ENCODE data around the gene HSD17B14.
"Not testable (repeated sequence)": the region's sequence is repeated elsewhere in the genome, so short reads cannot be mapped to it uniquely, and the experiment has no call there.

The HSD17B14 gene

DNA sequence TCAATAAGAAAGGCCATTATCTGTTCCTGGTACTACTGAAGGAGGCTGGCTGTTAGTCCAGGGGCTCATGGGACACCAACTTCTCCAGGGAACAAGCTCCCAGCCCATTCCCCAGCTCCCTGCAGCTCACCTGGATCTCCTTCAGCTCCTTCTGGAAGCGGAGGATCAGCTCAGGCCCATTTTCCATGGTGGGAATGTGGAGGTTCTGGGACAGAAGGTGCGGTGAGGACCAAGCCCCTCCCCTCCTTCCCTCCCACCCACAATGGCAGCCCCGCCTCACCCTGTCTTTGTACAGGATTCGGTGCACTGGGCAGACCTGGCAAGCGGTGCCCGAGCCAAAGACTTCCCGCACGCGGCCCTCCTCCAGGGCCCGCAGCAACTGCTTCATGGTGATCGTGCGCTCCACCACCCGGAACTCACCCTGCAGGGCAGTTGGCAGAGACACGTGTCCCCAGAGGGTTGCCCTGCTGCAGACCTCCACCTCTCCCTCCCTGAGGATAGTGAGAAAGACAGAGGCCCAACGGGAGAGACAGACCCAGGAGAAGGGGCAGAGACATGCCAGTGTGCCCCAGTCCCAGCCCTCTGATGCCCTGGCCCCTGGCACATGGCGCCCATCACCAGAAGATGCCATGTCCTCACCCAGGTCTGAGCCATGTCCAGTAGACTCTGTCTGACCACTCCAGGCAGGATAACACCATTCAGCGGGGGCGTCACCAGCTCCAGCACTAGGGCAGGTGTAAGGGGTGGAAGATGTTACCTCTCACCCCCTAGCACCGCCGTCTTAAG lies 39.8 kb downstream of the HSD17B14 start:
- no peak for DNase-seq (ENCODE audit: low read depth in 2 of 2)

DNA sequence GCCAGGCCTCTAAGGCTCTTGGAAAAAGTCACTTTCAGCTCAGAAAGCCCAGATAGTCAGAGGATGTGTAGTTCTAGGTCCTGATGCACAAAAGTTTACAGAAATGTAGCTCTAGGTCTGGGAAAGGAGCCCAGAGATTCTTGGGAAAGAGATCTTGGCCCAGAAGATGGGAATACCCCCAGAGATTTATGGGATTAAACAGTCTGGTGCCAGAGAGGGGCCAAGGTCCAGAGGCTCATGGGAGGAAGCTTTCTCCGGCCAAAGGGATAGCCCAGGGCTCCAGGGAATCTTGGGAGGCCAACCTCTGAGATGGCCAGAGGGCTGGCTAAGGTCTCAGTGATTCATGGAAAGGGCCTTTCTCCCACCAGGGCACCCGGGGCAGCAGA lies 40.6 kb downstream of the HSD17B14 start:
- no peak for DNase-seq (ENCODE audit: low read depth in 2 of 2)

DNA sequence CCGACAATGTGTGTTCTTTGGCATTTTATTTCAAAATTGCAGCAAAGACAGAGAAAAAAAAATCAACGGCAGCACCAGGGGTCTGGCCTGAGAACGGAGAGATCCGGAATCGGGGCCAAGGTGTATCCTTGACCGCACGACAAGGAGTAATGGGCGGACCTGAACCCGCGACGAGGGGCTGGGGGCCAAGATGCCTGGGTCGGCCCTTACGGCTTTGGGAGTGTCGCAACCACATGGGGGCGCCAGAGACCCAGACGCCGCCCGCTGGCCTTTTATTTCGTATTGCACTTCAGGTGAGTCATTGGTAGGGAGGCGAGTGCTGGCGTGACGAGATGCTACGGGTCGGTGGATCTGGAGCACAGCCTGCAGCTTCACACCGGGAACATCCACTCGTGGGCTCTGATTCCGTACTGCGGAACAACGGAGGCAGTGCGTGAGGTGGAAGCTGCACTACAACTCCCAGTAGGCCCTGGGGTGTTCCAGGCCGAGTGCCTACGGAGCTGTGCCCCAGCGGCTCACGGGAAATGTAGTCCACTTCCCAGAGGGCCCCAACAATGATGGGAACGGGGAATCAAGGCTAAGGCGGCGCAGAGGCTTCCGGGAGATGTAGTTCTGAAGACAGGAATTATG lies 41.1 kb downstream of the HSD17B14 start:
- DNase-seq (ENCODE audit: low read depth in 2 of 2), result peak; percentile 71 to 72

DNA sequence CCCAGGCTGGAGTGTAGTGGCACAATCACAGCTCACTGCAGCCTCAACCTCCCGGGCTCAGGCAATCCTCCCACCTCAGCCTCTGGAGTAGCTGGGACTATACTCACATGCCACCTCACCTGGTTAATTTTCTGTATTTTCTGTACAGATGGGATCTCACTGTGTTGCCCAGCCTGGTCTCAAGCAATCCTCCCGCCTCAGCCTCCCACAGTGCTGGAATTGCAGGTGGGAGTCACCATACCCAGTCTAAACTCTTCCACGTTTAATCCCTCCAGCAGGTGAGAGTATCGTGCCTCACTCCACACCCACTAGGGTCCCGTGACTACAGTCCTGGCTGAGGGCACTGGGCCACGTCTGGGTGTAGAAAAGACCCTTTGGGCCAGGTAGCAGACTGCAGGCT lies 42.0 kb downstream of the HSD17B14 start:
- no peak for DNase-seq (ENCODE audit: low read depth in 2 of 2)

DNA sequence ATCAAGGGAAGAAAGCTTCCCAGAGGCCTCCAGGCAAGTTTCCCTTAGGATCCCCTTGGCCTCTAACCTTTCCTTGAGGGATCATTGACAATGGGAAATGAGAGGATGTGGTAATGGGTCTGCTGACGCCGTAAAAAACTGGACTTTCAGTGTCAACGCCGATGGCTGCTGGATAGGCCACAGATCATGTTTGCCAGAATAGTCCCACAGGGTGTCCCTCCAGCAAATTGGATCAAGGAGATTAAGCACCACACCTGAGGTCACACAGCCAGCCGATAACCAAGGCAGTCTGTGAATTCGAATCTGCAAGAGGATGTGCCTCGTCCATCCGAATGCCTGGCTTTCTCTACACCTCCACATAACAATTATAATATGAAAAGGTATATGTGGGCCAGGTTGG lies 43.0 kb downstream of the HSD17B14 start:
- DNase-seq (ENCODE audit: low read depth in 2 of 2), result no peak

DNA sequence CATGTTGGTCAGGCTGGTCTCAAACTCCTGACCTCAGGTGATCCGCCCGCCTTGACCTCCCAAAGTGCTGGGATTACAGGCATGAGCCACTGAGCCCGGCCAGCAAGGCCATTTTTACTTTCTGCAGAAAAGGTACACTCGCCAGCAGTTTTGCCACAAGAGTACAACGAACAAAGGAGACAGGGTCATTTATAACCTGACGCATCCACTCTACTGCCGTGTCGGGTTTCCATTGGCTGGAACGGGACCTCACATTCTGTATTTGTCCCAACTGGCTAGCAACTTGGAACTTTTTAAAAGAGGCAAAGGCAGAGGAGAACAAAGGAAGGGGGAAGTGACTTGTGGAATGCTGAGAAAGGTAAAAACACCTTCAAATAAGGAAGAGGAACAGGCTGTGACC lies 49.0 kb downstream of the HSD17B14 start:
- not testable (repeated sequence) for DNase-seq (ENCODE audit: low read depth in 2 of 2)

DNA sequence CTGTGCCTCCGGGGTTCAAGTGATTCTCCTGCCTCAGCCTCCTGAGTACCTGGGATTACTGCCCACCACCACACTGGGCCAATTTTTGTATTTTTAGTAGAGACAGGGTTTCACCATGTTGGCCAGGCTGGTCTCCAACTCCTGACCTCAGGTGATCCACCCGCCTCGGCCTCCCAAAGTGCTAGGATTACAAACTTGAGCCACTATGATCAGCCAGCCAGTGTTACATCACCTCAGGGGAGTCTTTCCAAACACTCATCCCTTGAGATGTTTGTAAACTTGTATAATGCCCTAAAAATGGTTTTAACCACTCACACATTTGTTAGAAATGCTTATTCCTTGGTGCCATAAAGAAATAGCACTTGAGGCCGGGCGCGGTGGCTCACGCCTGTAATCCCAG lies 49.9 kb downstream of the HSD17B14 start:
- DNase-seq (ENCODE audit: low read depth in 2 of 2), result not testable (repeated sequence)

DNA sequence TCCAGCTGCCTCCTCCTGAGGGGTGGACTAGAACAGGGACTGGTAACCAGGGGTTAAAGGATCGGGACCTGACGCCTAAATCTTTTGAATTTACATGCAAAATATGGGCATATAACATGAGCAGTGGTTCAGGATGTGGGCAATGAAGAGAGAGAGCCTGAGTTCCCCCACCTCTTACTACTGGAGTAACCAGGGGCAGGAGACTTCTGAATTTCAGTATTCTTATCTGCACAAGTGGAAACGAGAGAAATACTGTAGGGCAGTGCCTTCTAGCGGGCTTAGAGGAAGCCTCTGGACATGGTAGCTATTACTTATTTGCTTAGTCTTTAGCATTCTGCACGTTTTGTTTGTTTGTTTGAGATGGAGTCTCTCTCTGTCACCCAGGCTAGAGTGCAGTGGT lies 51.8 kb downstream of the HSD17B14 start:
- DNase-seq (ENCODE audit: low read depth in 2 of 2), result no peak

DNA sequence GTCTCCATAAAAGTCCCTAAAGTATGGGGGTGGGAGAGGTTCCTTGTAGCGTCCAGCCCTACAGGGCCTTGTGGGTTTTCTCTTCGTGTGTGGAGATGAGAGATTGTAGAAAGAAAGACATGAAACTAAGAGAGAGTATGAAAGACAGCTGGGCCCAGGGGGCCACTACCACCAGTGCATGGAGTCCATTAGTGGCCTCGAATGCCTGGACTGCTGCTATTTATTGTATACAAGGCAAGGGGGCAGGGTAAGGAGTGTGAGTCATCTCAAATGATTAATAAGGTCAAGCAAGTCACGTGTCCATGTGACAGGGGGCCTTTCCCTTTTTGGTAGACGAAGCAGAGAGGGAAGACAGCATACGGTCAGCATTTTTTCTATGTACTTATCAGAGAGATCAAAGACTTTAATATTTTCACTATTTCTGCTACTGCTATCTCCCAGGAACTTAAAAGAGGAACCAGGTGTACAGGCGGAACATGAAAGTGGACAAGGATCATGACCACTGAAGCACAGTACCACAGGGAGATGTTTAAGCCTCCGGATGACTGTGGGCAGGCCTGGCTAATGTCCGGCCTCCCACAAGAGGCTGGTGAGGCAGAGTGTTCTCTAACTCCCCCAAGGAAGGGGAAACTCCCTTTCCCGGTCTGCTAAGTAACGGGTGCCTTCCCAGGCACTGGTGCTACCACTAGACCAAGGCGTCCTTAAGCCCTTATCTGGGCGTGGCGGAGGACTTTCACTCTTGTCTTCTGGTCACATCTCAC lies 55.5 kb downstream of the HSD17B14 start:
- no peak for DNase-seq (ENCODE audit: low read depth in 2 of 2)

DNA sequence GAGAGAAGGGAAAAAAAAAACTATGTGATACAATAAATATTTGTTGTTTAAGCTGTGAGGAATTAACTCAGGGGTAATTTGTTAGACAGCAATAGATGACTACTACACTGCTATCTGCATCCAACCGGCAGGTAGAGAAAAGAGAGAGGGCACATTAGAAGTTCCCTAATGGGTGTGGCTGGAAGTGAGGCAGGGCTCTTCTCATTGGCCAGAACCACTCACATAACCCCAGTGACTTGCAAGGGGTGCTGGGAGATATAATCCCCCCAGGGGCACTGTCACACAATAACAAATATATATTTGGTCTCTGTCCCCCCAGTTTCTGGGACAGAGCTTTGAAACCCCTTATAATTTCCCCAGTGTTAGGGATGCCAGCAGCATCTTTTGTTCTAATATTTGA lies 56.7 kb downstream of the HSD17B14 start:
- DNase-seq (ENCODE audit: low read depth in 2 of 2), result no peak

DNA sequence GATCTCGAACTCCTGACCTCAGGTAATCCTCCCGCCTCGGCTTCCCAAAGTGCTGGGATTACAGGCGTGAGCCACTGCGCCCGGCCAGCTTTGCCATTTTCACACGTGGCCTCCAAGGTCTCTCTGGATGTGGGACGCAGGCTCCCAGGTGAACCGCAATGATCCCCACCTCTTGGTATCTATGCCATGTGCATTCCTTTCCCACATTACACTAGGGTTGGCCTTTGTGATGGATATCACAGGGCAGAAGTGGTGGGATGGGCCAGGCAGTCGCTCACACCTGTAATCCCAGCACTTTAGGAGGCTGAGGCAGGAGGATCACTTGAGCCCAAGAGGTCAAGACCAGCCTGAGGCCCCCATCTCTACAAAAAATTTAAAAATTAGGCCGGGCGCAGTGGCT lies 58.6 kb downstream of the HSD17B14 start:
- no peak for DNase-seq (ENCODE audit: low read depth in 2 of 2)

DNA sequence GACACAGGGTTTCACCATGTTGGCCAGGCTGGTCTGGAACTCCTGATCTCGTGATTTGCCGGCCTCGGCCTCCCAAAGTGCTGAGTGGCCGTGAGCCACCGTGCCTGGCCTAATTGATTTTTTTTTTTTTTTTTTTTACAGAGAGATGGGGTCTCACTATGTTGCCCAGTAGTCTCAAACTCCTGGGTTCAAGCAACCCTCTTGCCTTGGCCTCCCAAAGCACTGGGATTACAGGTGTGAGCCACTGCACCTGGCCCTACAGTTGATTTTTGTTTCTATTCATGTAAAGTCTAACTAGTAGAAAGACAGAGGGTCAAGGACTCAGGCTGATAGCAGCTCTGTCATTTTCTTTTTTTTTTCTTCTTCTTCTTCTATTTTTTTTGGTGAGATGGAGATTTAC lies 59.2 kb downstream of the HSD17B14 start:
- DNase-seq (ENCODE audit: low read depth in 2 of 2), result no peak

DNA sequence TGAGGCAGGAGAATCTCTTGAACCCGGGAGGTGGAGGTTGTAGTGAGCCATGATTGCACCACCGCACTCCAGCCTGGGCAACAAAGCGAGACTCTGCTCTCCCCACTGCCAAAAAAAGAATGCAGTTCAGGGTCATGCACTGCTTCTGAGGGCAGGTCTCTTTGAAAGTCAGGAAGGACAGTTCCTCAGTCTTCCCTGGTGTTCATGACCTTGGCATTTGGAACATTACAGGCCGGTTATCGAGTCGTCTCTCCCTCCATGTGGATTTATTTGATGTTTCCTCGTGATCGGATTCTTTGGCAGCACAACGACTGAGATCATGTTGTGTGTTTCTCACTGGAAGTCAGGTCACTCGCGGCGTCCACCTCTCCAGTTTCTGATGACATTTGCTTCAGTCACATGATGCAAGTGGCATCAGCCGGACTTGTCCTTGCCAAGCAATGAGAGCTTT lies 63.8 kb downstream of the HSD17B14 start:
- no peak for DNase-seq (ENCODE audit: low read depth in 2 of 2)

DNA sequence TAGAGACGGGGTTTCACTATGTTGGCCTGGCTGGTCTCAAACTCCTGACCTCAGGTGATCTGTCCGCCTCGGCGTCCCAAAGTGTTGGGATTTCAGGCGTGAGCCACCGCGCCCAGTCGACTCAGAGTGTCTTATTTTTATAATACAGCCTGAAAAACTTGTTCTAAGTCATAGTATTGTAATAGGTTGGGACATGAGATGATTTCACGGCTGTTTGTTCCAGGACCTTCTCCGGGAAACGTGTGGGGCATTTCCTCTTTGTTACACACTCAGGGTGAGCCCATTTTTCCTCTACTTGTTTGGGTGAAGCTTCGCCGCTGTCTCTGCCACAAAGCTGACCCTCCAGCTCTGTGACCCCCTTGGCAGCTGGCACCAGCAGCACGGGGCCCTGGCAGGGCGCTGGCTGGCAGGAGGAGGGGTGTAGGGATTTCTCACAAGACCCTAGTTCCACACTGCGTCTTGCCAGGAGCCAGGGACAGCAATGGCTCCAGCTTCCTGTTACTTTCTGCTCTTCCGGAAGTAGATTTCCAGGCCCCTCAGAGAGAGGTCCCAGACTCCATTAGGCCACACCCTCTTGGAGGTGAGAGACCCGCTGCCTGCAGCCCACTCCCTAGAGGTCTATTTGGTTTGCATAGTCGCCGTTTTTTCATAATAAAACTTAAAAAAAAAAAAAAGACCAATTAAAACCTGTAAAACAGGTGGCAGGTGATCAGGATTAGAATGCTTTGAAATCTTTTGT lies 65.4 kb downstream of the HSD17B14 start:
- no peak for DNase-seq (ENCODE audit: low read depth in 2 of 2)

DNA sequence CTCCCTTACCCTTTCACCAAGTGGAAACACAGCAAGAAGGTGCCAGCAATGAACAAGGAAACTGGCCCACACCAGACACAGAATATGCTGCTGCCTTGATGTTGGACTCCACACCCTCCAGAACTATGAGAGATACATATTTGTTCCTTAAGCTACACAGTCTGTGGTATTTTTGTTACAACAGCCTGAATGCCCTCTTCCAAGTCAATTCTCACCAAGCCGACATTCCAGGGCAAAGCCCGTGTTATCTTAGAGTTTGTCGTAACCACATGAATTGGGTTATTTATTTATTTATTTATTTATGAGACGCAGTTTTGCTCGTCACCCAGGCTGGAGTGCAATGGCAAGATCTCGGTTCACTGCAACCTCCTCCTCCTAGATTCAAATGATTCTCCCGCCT lies 66.0 kb downstream of the HSD17B14 start:
- no peak for DNase-seq (ENCODE audit: low read depth in 2 of 2)

DNA sequence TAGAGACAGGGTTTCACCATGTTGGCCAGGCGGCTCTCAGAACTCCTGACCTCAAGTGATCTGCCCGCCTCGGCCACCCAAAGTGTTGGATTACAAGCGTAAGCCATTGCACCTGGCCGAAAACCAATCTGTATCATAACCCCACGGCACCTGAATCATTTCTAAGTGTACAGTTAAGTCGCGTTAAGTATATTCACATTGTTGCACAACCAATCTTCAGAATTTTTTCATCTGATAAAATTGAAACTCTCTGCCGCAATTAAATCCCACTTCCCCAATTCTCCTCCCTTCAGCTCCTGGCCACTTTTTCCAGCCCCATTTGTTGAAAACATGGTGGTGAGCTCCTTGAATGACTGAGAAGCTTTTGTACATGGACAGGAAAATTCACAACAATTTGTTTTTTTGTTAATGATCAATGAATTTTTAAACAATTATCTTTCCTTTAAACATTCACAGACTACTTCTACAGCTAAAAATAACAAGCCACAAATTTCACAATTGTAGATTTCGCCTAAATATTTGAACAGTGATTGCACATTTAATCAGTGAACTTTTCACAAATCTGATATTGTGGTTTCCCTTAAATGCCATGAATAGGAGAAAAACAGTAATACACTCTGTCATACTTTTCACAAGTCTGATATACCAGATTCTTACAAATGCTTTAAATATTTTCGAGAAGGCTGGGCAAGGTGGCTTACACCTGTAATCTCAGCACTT lies 67.1 kb downstream of the HSD17B14 start:
- DNase-seq (ENCODE audit: low read depth in 2 of 2), result no peak

DNA sequence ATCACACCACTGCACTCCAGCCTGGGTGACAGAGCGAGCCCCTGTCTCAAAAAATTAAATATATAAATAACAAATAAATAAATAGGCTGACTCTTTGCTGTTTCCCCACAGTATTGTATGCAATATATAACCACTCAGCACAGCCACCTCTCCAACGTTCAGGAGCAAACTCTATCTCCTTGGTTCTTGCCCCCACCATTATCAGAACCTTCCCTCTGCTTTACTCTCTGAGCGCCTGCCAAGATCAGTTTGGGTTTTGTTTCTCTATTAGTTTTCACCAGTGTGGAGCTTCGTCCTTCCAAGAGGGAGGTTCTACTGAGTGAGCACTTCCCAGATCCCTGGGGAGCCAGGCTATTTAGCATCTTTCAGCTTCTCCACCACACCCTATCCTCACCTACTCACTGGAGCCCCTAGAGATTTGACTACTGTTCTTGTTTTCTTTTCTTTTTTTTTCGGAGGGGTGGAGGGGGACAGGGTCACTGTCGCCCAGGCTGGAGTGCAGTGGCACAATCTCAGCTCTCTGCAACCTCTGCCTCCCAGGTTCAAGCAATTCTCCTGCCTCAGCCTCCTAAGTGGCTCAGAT lies 68.0 kb downstream of the HSD17B14 start:
- not testable (repeated sequence) for DNase-seq (ENCODE audit: low read depth in 2 of 2)

DNA sequence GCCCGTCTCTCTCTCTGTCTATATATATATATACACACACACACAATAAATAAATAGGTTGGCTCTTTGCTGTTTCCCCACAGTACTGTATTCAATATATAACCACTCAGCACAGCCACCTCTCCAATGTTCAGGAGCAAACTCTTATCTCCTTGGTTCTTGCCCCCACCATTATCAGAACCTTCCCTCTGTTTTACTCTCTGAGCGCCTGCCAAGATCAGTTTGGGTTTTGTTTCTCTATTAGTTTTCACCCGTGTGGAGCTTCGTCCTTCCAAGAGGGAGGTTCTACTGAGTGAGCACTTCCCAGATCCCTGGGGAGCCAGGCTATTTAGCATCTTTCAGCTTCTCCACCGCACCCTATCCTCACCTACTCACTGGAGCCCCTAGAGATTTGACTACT lies 70.5 kb downstream of the HSD17B14 start:
- DNase-seq (ENCODE audit: low read depth in 2 of 2), result not testable (repeated sequence)

All from stimulated activated CD8-positive, alpha-beta memory T cell treated with anti-CD3 and anti-CD28 coated beads, Interleukin-15, amount 100 ng/mL, for 48 hours (primary cell).